ENCODE results near the gene CACNA1B.

GRCh38 chr9:138068601-138069035, 191.0 kb downstream of the CACNA1B start:
- no peak for TF ChIP-seq SP140L (CRISPR knock-in tag; IDR thresholded peaks at IDR 0.05; ENCODE audit: borderline replicate concordance)
- no peak for TF ChIP-seq ZNF639 (CRISPR knock-in tag; conservative IDR thresholded peaks at IDR 0.05)
- TF ChIP-seq, protein P1, sequence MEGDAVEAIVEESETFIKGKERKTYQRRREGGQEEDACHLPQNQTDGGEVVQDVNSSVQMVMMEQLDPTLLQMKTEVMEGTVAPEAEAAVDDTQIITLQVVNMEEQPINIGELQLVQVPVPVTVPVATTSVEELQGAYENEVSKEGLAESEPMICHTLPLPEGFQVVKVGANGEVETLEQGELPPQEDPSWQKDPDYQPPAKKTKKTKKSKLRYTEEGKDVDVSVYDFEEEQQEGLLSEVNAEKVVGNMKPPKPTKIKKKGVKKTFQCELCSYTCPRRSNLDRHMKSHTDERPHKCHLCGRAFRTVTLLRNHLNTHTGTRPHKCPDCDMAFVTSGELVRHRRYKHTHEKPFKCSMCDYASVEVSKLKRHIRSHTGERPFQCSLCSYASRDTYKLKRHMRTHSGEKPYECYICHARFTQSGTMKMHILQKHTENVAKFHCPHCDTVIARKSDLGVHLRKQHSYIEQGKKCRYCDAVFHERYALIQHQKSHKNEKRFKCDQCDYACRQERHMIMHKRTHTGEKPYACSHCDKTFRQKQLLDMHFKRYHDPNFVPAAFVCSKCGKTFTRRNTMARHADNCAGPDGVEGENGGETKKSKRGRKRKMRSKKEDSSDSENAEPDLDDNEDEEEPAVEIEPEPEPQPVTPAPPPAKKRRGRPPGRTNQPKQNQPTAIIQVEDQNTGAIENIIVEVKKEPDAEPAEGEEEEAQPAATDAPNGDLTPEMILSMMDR (CRISPR knock-in tag; IDR thresholded peaks at IDR 0.05) = no peak
- TF ChIP-seq, protein P2, sequence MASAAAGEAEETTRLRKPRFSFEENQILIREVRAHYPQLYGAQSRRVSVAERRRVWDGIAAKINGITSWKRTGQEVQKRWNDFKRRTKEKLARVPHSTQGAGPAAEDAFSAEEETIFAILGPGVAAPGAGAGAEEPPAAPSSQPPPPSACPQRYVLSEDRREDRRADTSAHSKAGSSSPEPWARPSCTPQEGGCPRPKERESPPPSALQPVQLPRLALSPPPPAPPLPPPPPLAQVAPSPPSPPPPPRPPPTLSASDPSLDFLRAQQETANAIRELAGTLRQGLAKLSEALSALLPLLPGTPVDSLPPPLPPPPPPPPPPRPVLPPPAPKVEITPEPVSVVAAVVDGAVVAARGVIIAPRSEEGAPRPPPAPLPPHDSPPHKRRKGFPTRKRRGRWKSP (CRISPR knock-in tag; IDR thresholded peaks at IDR 0.05) = no peak
- TF ChIP-seq HNRNPL (IDR thresholded peaks at IDR 0.05; ENCODE audit: low read depth, low read length) = no peak
- no peak for TF ChIP-seq MTF1 (CRISPR knock-in tag; IDR thresholded peaks at IDR 0.05)
- TF ChIP-seq ATM (IDR thresholded peaks at IDR 0.05; ENCODE audit: borderline replicate concordance) = no peak
- TF ChIP-seq NFE2 (CRISPR knock-in tag; IDR thresholded peaks at IDR 0.05) = no peak
- TF ChIP-seq CBFB (CRISPR knock-in tag; IDR thresholded peaks at IDR 0.05) = no peak
- no peak for TF ChIP-seq KLF9 (CRISPR knock-in tag; IDR thresholded peaks at IDR 0.05; ENCODE audit: low read depth)
- no peak for TF ChIP-seq ZNF629 (CRISPR knock-in tag; conservative IDR thresholded peaks at IDR 0.05)

Data from HepG2 (cell line).